ENCODE data around the gene BTBD9.
"Not testable (repeated sequence)": the region's sequence is repeated elsewhere in the genome, so short reads cannot be mapped to it uniquely, and the experiment has no call there.

- not testable (repeated sequence) for TF ChIP-seq EZH2 (IDR thresholded peaks at IDR 0.05; ENCODE audit: insufficient read depth, poor library complexity, severe bottlenecking); EZH2phosphoT487 (IDR thresholded peaks at IDR 0.05; ENCODE audit: insufficient read depth, low read depth)
Observed at GRCh38 chr6:38347829-38348228, 291.9 kb downstream of the BTBD9 start.

Measured in GM23248 (cell line).